Pancreas (tissue), 10 donors: ENCODE results near the gene NLRP12. TPM values are rescaled to one million over a fixed set of nuclear protein-coding genes. Genes with fewer than 3 reads are reported as not detected.

ENCODE experiments used
- ATAC-seq, 4 donors: fragments of 200-7000 bp; cut with Tn5 transposase; one replicate each; pipeline versions ENCODE4 v1.8.0 to v1.9.1; 2020; ENCODE audit warnings: mild to moderate bottlenecking in 4 of 4, moderate library complexity in 4 of 4
- DNase-seq, 6 donors: peaks; one replicate each; pipeline ENCODE4 v3.0.0-alpha.2; 2020
- FAIRE-seq: peaks from 2 replicates; lab custom pipeline; 2012; peaks lifted over from hg19 to GRCh38; lab: Jason Lieb, UNC
- H3K27ac ChIP-seq, 4 donors: fragments of 200-600 bp; sonication (generic); 1 replicate in 3 of 4; 2 replicates in 1 of 4; pipeline versions ENCODE4 v1.5.0 to v1.8.0; 2020
- H3K27me3 ChIP-seq, 4 donors: fragments of 200-600 bp; one replicate each; pipeline ENCODE4 v1.8.0; 2021
- H3K36me3 ChIP-seq, 3 donors: fragments of 200-600 bp; sonication (generic) in 1 of 3; one replicate each; pipeline versions ENCODE4 v1.5.0 to v1.8.0; 2020 to 2021
- H3K4me1 ChIP-seq, 3 donors: fragments of 200-600 bp; one replicate each; pipeline ENCODE4 v1.8.0; 2021
- H3K4me3 ChIP-seq, 4 donors: fragments of 200-600 bp; sonication (generic) in 2 of 4; one replicate each; pipeline versions ENCODE4 v1.5.0 to v1.8.0; 2020 to 2021
- H3K9me3 ChIP-seq, 4 donors: fragments of 200-600 bp; one replicate each; pipeline ENCODE4 v1.8.0; 2021
- CTCF ChIP-seq, 4 donors: fragments of 200-600 bp; sonication (generic) in 3 of 4; IDR thresholded peaks; one replicate each; pipeline versions ENCODE4 v1.5.0 to v1.8.0; 2021; ENCODE audit warnings: antibody characterized with exemption in 4 of 4
- WGBS, 2 donors: extraction: QIAGEN DNeasy Blood & Tissue Kit; methylation state at CpG; one replicate each; pipeline ENCODE4 v1.1.7; 2013; 5-methylcytosine and 5-hydroxymethylcytosine counted together
- intact Hi-C, 3 donors: fragments of 100-400 bp; cut with DNase I; formaldehyde crosslinking; loops; one replicate each; pipeline versions ENCODE4 v1.11.1 to v1.14.2; 2022
- polyA plus RNA-seq, 2 donors: library from polyadenylated mRNA; stranded (reverse); fragments of 200-250 nt; gene quantifications; one replicate each; pipeline ENCODE4 v1.2.3, GENCODE V29; 2013
- total RNA-seq, 6 donors: library from RNA; stranded (reverse); fragmentation: NEBNext Ultra II Directional in 4 of 6; extraction: Animal tissue kit (Norgen Biotek cat#: 25700) in 4 of 6; gene quantifications; one replicate each; pipeline versions ENCODE4 v1.2.1 to v1.2.4, GENCODE V29; 2021 to 2023
- donor health status: healthy with polysubstance abuse.
- donor health status: DM: no; HTN: no; CAD: no; lungs with moderate emphysema.
- donor health status: DM: no; HTN: no; CAD: no.
- donor health status: control.
- donor health status: control.
- donor health status: Bipolar disorder and iron deficiency.
- donor health status: DM: yes; HTN: yes; CAD: no.
- donor health status: DM: no; HTN: no; CAD: no.
- donor health status: DM: no; HTN: no; CAD: no.
- donor health status: DM: yes; HTN: yes; CAD: no.

NLRP12 gene
- total and polyA plus RNA-seq, 8 donors, result 0.02 to 0.81 (median 0.19) TPM; not detected in 1

- no peaks in the 10 kb centered on the region for H3K27me3 ChIP-seq
- H3K36me3 ChIP-seq, result no peaks in the 10 kb centered on the region
- H3K27ac ChIP-seq, result no peak overlapping the region
- intact Hi-C loops, result no loop called here
- ATAC-seq, result no peak
- 56 to 67% methylated on average over 4 of the region's 4 CpGs for WGBS, 2 donors
- no peak for FAIRE-seq
- no peak for DNase-seq
- H3K9me3 ChIP-seq, result no peaks in the 10 kb centered on the region
- no peak for TF ChIP-seq CTCF (IDR thresholded peaks at IDR 0.05)
- no peak overlapping the region for H3K4me3 ChIP-seq
- H3K4me1 ChIP-seq, result no peaks in the 10 kb centered on the region
These were observed 10.1 kb downstream of the NLRP12 start for GRCh38 chr19:53813996-53814395.

GRCh38 chr19:53812335-53812734 lies 11.8 kb downstream of the NLRP12 start:
- Histone ChIP-seq H3K4me1 (no peaks in the 10 kb centered on the region), H3K4me3 (no peak overlapping the region), H3K27me3 (no peaks in the 10 kb centered on the region), H3K27ac (no peak overlapping the region), H3K36me3 (no peaks in the 10 kb centered on the region), H3K9me3 (no peaks in the 10 kb centered on the region)
- 33 to 54% methylated on average over 7 of the region's 7 CpGs for WGBS, 2 donors
- no peak for TF ChIP-seq CTCF (IDR thresholded peaks at IDR 0.05)
- FAIRE-seq (no peak), ATAC-seq (no peak), DNase-seq (no peak)
- intact Hi-C loops, result no loop called here

DNA sequence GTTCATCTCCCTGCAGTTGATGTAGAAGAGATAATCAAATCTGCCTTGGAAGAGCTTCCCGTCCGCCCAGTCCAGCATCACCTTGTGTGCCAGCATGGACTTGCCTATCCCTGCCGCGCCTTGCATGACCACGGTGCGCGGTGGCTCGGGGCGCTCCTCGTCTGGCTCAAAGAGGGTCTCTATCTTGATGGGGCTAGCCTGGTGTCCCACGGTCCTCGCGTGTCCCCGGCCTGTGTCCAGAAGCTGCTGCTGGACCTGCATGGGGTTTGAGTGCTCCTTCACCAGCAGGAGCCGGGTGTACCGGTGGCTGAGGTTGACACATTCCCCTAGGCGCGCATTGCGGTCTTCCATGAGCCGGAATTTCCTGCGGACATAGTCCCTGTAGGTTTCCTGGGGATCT lies 13.2 kb downstream of the NLRP12 start:
- WGBS, 2 donors, result 78 to 90% methylated on average over 21 of the region's 21 CpGs
- intact Hi-C loops, result no loop called here
- DNase-seq (no peak), ATAC-seq (no peak), FAIRE-seq (no peak)
- H3K4me3 ChIP-seq, result no peak overlapping the region
- no peaks in the 10 kb centered on the region for H3K36me3 ChIP-seq
- H3K9me3 ChIP-seq, result no peaks in the 10 kb centered on the region
- no peaks in the 10 kb centered on the region for H3K4me1 ChIP-seq
- no peak for TF ChIP-seq CTCF (IDR thresholded peaks at IDR 0.05)
- no peaks in the 10 kb centered on the region for H3K27me3 ChIP-seq
- H3K27ac ChIP-seq, result no peak overlapping the region

DNA sequence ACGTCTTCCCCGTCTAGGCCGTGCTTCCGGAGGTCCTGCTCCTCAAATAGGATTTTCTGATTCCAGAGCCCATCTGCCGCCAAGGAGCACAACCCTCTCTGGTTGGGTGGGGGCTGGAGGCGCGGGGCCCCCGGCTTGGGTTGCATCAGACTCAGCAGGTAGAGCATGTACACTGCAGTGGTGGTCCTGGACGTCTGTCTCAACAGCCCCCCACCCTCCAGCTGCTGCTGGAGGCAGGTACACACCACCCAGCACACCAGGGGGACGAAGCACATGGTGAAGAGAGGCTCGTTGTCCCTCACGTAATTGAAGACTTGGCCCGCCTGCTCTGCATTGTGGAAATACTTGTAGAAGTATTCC lies 13.9 kb downstream of the NLRP12 start:
- Histone ChIP-seq H3K27me3 (no peaks in the 10 kb centered on the region), H3K36me3 (no peaks in the 10 kb centered on the region), H3K27ac (no peak overlapping the region), H3K4me1 (no peaks in the 10 kb centered on the region), H3K9me3 (no peaks in the 10 kb centered on the region), H3K4me3 (no peak overlapping the region)
- ATAC-seq (no peak), DNase-seq (no peak), FAIRE-seq (no peak)
- TF ChIP-seq CTCF (IDR thresholded peaks at IDR 0.05), result no peak
- intact Hi-C loops, result no loop called here
- 64 to 72% methylated on average over 13 of the region's 13 CpGs for WGBS, 2 donors

GRCh38 chr19:53809518-53810186 lies 14.5 kb downstream of the NLRP12 start:
- intact Hi-C loops, result loop anchor here in 1 of 3 donors (10.0 kb wide), 1 partner anchor 225 kb away; no protein-coding TSS in a partner anchor
- no peak overlapping the region for H3K27ac ChIP-seq
- no peaks in the 10 kb centered on the region for H3K9me3 ChIP-seq
- no peak for ATAC-seq
- no peaks in the 10 kb centered on the region for H3K27me3 ChIP-seq
- no peak for FAIRE-seq
- H3K4me3 ChIP-seq, result no peak overlapping the region
- H3K36me3 ChIP-seq, result no peaks in the 10 kb centered on the region
- no peak for TF ChIP-seq CTCF (IDR thresholded peaks at IDR 0.05)
- DNase-seq, result no peak
- WGBS, 2 donors, result 72 to 75% methylated on average over 27 to 28 of the region's 28 CpGs
- H3K4me1 ChIP-seq, result no peaks in the 10 kb centered on the region
